ENCODE results near the gene COPA.

COPA gene

GRCh38 chr1:160255781-160256300 is 87.2 kb downstream of the COPA start:
- Histone ChIP-seq H3K27me3 (ENCODE audit: insufficient read depth, poor library complexity, severe bottlenecking) (no peaks in the 10 kb centered on the region), H3K27ac (replicated peaks) (no peak overlapping the region), H3K4me3 (replicated peaks; ENCODE audit: insufficient read depth, low read length) (no peak overlapping the region)
- DNase-seq (ENCODE audit: low read depth in 1 of 2, low spot score in 1 of 2), result no peak
- TF ChIP-seq POLR2AphosphoS5 (IDR thresholded peaks at IDR 0.05; ENCODE audit: low read depth) (no peak), CTCF (IDR thresholded peaks at IDR 0.05; ENCODE audit: insufficient read depth, low read length) (no peak), GABPA (IDR thresholded peaks at IDR 0.05; ENCODE audit: low read depth) (no peak), SPI1 (IDR thresholded peaks at IDR 0.05; ENCODE audit: borderline replicate concordance, low read depth) (no peak)
- TF ChIP-seq, protein P1, sequence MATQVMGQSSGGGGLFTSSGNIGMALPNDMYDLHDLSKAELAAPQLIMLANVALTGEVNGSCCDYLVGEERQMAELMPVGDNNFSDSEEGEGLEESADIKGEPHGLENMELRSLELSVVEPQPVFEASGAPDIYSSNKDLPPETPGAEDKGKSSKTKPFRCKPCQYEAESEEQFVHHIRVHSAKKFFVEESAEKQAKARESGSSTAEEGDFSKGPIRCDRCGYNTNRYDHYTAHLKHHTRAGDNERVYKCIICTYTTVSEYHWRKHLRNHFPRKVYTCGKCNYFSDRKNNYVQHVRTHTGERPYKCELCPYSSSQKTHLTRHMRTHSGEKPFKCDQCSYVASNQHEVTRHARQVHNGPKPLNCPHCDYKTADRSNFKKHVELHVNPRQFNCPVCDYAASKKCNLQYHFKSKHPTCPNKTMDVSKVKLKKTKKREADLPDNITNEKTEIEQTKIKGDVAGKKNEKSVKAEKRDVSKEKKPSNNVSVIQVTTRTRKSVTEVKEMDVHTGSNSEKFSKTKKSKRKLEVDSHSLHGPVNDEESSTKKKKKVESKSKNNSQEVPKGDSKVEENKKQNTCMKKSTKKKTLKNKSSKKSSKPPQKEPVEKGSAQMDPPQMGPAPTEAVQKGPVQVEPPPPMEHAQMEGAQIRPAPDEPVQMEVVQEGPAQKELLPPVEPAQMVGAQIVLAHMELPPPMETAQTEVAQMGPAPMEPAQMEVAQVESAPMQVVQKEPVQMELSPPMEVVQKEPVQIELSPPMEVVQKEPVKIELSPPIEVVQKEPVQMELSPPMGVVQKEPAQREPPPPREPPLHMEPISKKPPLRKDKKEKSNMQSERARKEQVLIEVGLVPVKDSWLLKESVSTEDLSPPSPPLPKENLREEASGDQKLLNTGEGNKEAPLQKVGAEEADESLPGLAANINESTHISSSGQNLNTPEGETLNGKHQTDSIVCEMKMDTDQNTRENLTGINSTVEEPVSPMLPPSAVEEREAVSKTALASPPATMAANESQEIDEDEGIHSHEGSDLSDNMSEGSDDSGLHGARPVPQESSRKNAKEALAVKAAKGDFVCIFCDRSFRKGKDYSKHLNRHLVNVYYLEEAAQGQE (IDR thresholded peaks at IDR 0.05; ENCODE audit: insufficient replicate concordance, low read depth), result no peak

DNA sequence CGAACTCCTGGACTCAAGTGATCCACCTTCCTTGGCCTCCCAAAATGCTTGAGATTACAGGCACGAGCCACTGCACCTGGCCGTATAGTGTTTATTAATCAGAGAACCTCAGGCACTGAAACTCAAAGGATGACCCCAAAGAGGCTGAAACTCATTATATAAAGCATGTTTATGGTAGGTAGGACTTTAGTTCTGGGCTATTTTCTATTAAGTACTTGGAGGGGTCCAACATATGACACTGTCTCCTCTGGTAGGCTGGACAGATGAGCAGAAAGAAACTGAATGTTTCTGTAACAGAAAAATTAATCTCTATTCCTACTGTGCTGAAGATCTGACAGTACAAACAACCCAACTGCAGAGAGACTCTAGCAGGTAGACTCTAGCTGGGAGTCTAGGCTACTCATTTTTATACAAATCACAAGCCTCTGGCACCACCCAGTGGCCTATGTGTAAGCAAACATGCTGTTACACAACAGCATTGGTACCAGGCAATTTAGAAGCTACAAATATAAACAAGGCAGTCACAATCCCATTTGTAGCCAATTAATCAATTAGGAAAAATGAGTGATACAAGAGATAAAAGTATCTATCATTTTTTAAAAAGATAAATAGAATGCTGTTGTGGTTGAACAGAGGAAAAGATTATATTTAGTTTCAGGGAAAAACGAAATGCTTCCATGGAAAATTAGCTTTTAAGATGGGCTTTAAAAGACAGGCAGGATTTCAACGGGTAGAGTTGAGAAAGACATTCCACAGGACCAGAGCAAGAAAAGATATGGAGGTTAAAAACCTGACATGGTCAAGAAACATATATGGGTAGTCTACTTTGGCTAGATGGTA is 91.1 kb downstream of the COPA start:
- peak; percentile 67 for TF ChIP-seq CTCF (IDR thresholded peaks at IDR 0.05; ENCODE audit: insufficient read depth, low read length)
- no peak for TF ChIP-seq GABPA (IDR thresholded peaks at IDR 0.05; ENCODE audit: low read depth)
- Histone ChIP-seq H3K27me3 (ENCODE audit: insufficient read depth, poor library complexity, severe bottlenecking) (no peaks in the 10 kb centered on the region), H3K27ac (replicated peaks) (0 out of 2 replicates have a peak overlapping the region, but pooled peaks have one; percentile 10), H3K4me3 (replicated peaks; ENCODE audit: insufficient read depth, low read length) (no peak overlapping the region)
- peak; percentile 51 to 68 for DNase-seq (ENCODE audit: low read depth in 1 of 2, low spot score in 1 of 2)

DNA sequence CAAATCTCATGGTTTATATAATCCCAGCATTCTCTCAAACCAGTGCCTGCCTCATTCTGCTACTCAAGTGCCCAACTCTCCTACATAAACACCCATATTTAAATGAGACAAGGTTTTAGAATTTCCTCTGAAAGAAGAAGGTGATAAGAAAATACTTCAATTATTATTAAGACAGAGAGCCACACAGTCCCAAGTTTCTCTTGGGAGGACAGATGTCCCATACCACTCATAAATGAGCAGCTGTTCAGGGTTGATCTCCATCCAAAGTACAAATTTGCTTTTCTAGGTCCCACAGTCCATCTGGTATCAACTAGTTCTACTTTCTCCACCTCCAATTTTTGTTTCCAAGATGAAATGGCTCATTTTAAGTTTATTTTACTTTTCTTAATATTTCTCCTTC is 92.0 kb downstream of the COPA start:
- Histone ChIP-seq H3K27me3 (ENCODE audit: insufficient read depth, poor library complexity, severe bottlenecking) (no peaks in the 10 kb centered on the region), H3K27ac (replicated peaks) (no peak overlapping the region), H3K4me3 (replicated peaks; ENCODE audit: insufficient read depth, low read length) (no peak overlapping the region)
- TF ChIP-seq, protein P1 (IDR thresholded peaks at IDR 0.05; ENCODE audit: insufficient replicate concordance, low read depth), result no peak
- TF ChIP-seq GABPA (IDR thresholded peaks at IDR 0.05; ENCODE audit: low read depth), result no peak
- no peak for TF ChIP-seq POLR2AphosphoS5 (IDR thresholded peaks at IDR 0.05; ENCODE audit: low read depth)
- TF ChIP-seq CTCF (IDR thresholded peaks at IDR 0.05; ENCODE audit: insufficient read depth, low read length), result no peak
- no peak for TF ChIP-seq SPI1 (IDR thresholded peaks at IDR 0.05; ENCODE audit: borderline replicate concordance, low read depth)
- DNase-seq (ENCODE audit: low read depth in 1 of 2, low spot score in 1 of 2), result no peak
